ENCODE results near the gene CLMP.
A peak's percentile ranks its signal among the peaks of the same experiment; 100 is the strongest.

Gene CLMP

GRCh38 chr11:123080015-123080414 lies 115.0 kb downstream of the CLMP start:
- TF ChIP-seq CTCF (IDR thresholded peaks at IDR 0.05; ENCODE audit: insufficient read depth, low read depth, low read length, missing control alignments) = no peak
- DNase-seq (ENCODE audit: low read depth) = no peak
- no peak overlapping the region for H3K4me3 ChIP-seq (ENCODE audit: low read length)

GRCh38 chr11:123076484-123076883 lies 118.6 kb downstream of the CLMP start:
- no peak for DNase-seq (ENCODE audit: low read depth)
- TF ChIP-seq CTCF (IDR thresholded peaks at IDR 0.05; ENCODE audit: insufficient read depth, low read depth, low read length, missing control alignments) = no peak
- no peak overlapping the region for H3K4me3 ChIP-seq (ENCODE audit: low read length)

DNA sequence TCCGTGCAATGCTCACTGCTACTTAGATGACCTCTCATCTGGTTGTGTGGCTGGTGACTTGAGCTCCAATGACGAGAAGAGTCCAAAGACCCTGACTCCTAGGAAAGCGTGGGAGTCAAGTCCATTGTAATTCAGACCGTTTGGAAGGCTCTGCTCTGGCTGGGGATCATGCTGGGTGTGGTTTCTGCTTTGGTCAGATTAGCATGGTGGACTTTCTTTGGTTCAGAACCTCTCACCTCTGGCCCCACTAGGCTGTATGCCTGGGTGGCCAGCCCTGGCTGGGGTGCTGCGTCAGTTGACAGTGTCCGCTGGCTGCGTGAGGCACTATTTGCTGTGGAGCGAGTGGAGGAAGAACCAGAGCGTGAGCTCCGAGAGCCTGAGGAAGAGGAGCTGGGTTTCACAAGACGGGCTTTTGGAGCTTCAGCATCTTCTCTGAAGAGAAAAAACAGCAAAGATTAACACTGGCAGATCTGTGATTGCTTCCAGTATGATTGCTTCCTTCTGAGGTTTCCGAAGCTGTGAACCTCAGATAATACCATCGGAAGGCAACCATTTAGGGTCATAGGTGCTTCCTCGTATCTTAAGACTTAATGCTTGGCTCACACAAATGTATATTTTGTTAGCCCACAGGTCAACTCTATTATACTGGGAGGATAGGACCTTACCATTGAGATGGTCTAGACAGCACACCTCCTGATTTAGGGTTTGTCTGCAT lies 121.5 kb downstream of the CLMP start:
- no peak for TF ChIP-seq CTCF (IDR thresholded peaks at IDR 0.05; ENCODE audit: insufficient read depth, low read depth, low read length, missing control alignments)
- no peak for DNase-seq (ENCODE audit: low read depth)
- no peak overlapping the region for H3K4me3 ChIP-seq (ENCODE audit: low read length)

- H3K4me3 ChIP-seq (ENCODE audit: low read length) = no peak overlapping the region
- no peak for TF ChIP-seq CTCF (IDR thresholded peaks at IDR 0.05; ENCODE audit: insufficient read depth, low read depth, low read length, missing control alignments)
- DNase-seq (ENCODE audit: low read depth) = no peak
Observed at GRCh38 chr11:123072762-123073161, 122.3 kb downstream of the CLMP start.

GRCh38 chr11:123072332-123072761 lies 122.7 kb downstream of the CLMP start:
- TF ChIP-seq CTCF (IDR thresholded peaks at IDR 0.05; ENCODE audit: insufficient read depth, low read depth, low read length, missing control alignments) = no peak

GRCh38 chr11:123069908-123070821 lies 124.9 kb downstream of the CLMP start:
- H3K4me3 ChIP-seq (ENCODE audit: low read length) = no peak overlapping the region
- TF ChIP-seq CTCF (IDR thresholded peaks at IDR 0.05; ENCODE audit: insufficient read depth, low read depth, low read length, missing control alignments) = no peak
- DNase-seq (ENCODE audit: low read depth) = no peak

More at GRCh38 chr11:123072332-123072761, 122.7 kb downstream of the CLMP start:
- DNase-seq (ENCODE audit: low read depth) = peak; percentile 55
- H3K4me3 ChIP-seq (ENCODE audit: low read length) = no peak overlapping the region

Measured in epithelial cell of esophagus (primary cell).